GM12878 (cell line): ENCODE results near the gene SPAG17.

Source experiments
- CREM ChIP-seq: IDR thresholded peaks from 2 replicates; pipeline ENCODE4 v1.6.1; 2014; ENCODE audit warnings: antibody characterized with exemption, low read depth
- CTCF ChIP-seq, 3 experiments: IDR thresholded peaks in 2 of 3; conservative IDR thresholded peaks in 1 of 3; 2 replicates each; pipeline ENCODE4 v1.5.1; 2011; ENCODE audit warnings: low read depth in 3 of 3, low read length in 3 of 3, mild to moderate bottlenecking in 3 of 3, control low read depth in 2 of 3, moderate library complexity in 2 of 3, inconsistent platforms in 1 of 3, mixed read lengths in 1 of 3; ENCODE audit not compliant: control insufficient read depth in 2 of 3, insufficient read depth in 1 of 3; ENCODE audit errors: extremely low read depth in 1 of 3
- ESRRA ChIP-seq: IDR thresholded peaks from 2 replicates; pipeline ENCODE4 v1.6.1; 2012; ENCODE audit warnings: mild to moderate bottlenecking, low read length, improper control_type of control experiment
- GATAD2B ChIP-seq: fragments of 450-650 bp; conservative IDR thresholded peaks from 2 replicates; pipeline ENCODE4 v1.6.1; 2017; ENCODE audit warnings: low read depth, mild to moderate bottlenecking, moderate library complexity
- HCFC1 ChIP-seq: fragments of 150-350 bp; IDR thresholded peaks from 2 replicates; pipeline ENCODE4 v1.6.1; 2014; ENCODE audit warnings: low read length
- JUND ChIP-seq: IDR thresholded peaks from 2 replicates; pipeline ENCODE4 v1.6.1; 2012; ENCODE audit warnings: low read depth, mild to moderate bottlenecking, low read length, improper control_type of control experiment, moderate library complexity
- POLR2A ChIP-seq: IDR thresholded peaks from 2 replicates; pipeline ENCODE4 v1.6.1; 2011; ENCODE audit warnings: low read depth, mild to moderate bottlenecking, low read length
- RAD21 ChIP-seq: IDR thresholded peaks from 2 replicates; pipeline ENCODE4 v1.6.1; 2011; ENCODE audit warnings: mild to moderate bottlenecking, low read depth, low read length, moderate library complexity; ENCODE audit not compliant: insufficient read depth
- SKIL ChIP-seq: fragments of 450-650 bp; IDR thresholded peaks from 2 replicates; pipeline ENCODE4 v1.6.1; 2017; ENCODE audit warnings: mild to moderate bottlenecking, low read depth, inconsistent platforms; ENCODE audit not compliant: poor library complexity, severe bottlenecking
- STAT3 ChIP-seq: IDR thresholded peaks from 2 replicates; pipeline ENCODE4 v1.6.1; 2011; ENCODE audit warnings: low read depth, low read length, improper control_type of control experiment
- ZSCAN29 ChIP-seq: fragments of 450-650 bp; IDR thresholded peaks from 2 replicates; pipeline ENCODE4 v1.6.1; 2017; ENCODE audit warnings: mild to moderate bottlenecking, moderate library complexity

GRCh38 chr1:118093017-118093416 is 92.0 kb downstream of the SPAG17 start:
- TF ChIP-seq SKIL, result no peak
- TF ChIP-seq CTCF (IDR thresholded peaks at IDR 0.05 in 2 of 3, conservative IDR thresholded peaks at IDR 0.05 in 1 of 3; ENCODE audit: control insufficient read depth in 2 of 3, extremely low read depth in 1 of 3, insufficient read depth in 1 of 3, low read depth in 3 of 3, low read length in 3 of 3), result no peak
- TF ChIP-seq JUND, result no peak
- TF ChIP-seq POLR2A, result no peak
- no peak for TF ChIP-seq RAD21
- TF ChIP-seq ESRRA, result no peak
- TF ChIP-seq GATAD2B, result no peak
- no peak for TF ChIP-seq STAT3
- TF ChIP-seq HCFC1, result no peak
- no peak for TF ChIP-seq CREM
- no peak for TF ChIP-seq ZSCAN29
